IPS DF 6.9 (cell line): ENCODE results near the gene DUS1L.

ENCODE experiments used
- DNase-seq: peaks from one replicate; pipeline ENCODE4 v3.0.0-alpha.2; 2013; ENCODE audit warnings: low read depth, low spot score
- H3K27ac ChIP-seq: one replicate; pipeline ENCODE4 v1.5.1; 2013; ENCODE audit warnings: low read length, control low read depth
- H3K27me3 ChIP-seq: 2 replicates; pipeline ENCODE4 v1.6.1; 2013; ENCODE audit warnings: mild to moderate bottlenecking, low read length; ENCODE audit not compliant: control insufficient read depth, insufficient read depth
- H3K36me3 ChIP-seq: 2 replicates; pipeline ENCODE4 v1.6.1; 2013; ENCODE audit warnings: low read length; ENCODE audit not compliant: control insufficient read depth, insufficient read depth
- H3K4me1 ChIP-seq: 2 replicates; pipeline ENCODE4 v1.6.1; 2013; ENCODE audit warnings: low read length; ENCODE audit not compliant: control insufficient read depth, insufficient read depth
- H3K4me3 ChIP-seq: 2 replicates; pipeline ENCODE4 v1.5.1; 2013; ENCODE audit warnings: mild to moderate bottlenecking, low read length
- H3K9me3 ChIP-seq: 2 replicates; pipeline ENCODE4 v1.6.1; 2013; ENCODE audit warnings: low read length, inconsistent platforms; ENCODE audit not compliant: control insufficient read depth, insufficient read depth
- WGBS: extraction: QIAGEN DNeasy Blood & Tissue Kit; methylation state at CpG from one replicate; pipeline ENCODE4 v1.1.7; 2013; ENCODE audit warnings: mixed read lengths, missing lambda C conversion rate; ENCODE audit not compliant: insufficient read length, insufficient coverage; 5-methylcytosine and 5-hydroxymethylcytosine counted together

The DUS1L gene

GRCh38 chr17:82059272-82060000 is 6.2 kb downstream of the DUS1L start:
- H3K36me3 ChIP-seq, result peaks cover 55% of the 10 kb centered on the region
- no peaks in the 10 kb centered on the region for H3K4me1 ChIP-seq
- H3K27ac ChIP-seq, result no peak overlapping the region
- H3K9me3 ChIP-seq, result no peaks in the 10 kb centered on the region
- no peak for DNase-seq
- no peaks in the 10 kb centered on the region; the same call in 1 of the 2 replicates for H3K27me3 ChIP-seq
- WGBS, result no CpG with 5 or more reads among the region's 19 CpGs
- no peak overlapping the region for H3K4me3 ChIP-seq

DNA sequence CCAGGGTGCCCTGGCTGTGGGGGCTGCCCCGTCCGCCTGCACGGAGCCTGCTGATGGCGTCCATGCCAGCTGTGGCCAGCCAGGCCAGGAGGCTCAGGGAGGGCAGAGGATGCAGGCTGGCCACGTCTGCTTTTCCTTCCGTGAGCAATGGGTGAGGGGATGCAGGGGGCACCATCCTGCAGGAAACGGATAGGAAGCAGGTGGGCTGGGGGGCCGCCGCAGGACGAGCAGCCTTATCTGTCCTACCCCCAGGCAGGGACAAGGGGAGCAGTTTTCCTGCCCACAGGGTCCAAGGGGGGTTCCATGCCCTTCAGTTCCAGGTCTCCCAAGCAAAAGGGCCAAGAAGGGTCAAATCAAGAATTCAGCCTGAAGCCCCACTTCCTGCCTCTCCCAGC is 6.8 kb downstream of the DUS1L start:
- WGBS, result no CpG with 5 or more reads among the region's 10 CpGs
- Histone ChIP-seq H3K4me1 (no peaks in the 10 kb centered on the region), H3K4me3 (no peak overlapping the region), H3K36me3 (peaks cover 57% of the 10 kb centered on the region), H3K9me3 (no peaks in the 10 kb centered on the region), H3K27ac (no peak overlapping the region), H3K27me3 (no peaks in the 10 kb centered on the region; the same call in 1 of the 2 replicates)
- no peak for DNase-seq

DNA sequence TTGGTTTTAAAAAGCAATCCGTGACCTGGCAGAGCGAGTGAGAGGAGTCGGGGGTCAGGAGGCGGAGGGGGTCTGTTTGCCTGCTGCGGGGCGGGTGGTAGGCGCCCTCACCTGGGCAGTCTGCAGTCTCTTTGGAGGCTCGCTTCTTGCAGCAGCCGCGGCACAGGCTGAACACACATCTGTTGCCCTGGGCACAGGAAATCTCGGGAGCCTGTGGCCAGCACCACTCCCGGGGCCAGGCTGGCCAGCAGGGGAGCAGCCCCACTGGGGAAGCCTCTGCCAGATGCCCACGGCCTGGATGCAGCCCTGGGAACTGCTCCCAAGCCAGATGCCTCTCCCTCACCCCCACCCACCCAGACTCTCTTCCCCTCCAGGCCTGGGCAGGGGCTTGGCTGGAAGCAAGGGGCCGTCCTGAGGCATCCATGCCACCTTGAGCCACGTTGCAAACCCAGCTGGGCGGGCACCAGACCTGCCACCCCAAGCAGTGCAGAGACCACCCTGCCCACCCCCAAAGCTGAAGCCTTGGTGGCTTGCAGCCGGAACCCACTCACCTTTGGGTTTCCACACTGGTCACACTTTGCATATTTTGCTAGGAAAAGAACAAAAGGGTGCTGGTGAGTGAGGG is 7.3 kb downstream of the DUS1L start:
- no CpG with 5 or more reads among the region's 17 CpGs for WGBS
- peaks cover 60% of the 10 kb centered on the region for H3K36me3 ChIP-seq
- H3K4me1 ChIP-seq, result no peaks in the 10 kb centered on the region
- H3K27me3 ChIP-seq, result no peaks in the 10 kb centered on the region; the same call in 1 of the 2 replicates
- DNase-seq, result no peak
- no peak overlapping the region for H3K27ac ChIP-seq
- H3K9me3 ChIP-seq, result no peaks in the 10 kb centered on the region
- H3K4me3 ChIP-seq, result no peak overlapping the region

GRCh38 chr17:82056729-82057621 is 8.6 kb downstream of the DUS1L start:
- Histone ChIP-seq H3K4me3 (no peak overlapping the region), H3K36me3 (peaks cover 56% of the 10 kb centered on the region), H3K27ac (no peak overlapping the region), H3K4me1 (no peaks in the 10 kb centered on the region; the same call in 1 of the 2 replicates), H3K9me3 (no peaks in the 10 kb centered on the region), H3K27me3 (no peaks in the 10 kb centered on the region; the same call in 1 of the 2 replicates)
- no peak for DNase-seq
- WGBS, result no CpG with 5 or more reads among the region's 29 CpGs

DNA sequence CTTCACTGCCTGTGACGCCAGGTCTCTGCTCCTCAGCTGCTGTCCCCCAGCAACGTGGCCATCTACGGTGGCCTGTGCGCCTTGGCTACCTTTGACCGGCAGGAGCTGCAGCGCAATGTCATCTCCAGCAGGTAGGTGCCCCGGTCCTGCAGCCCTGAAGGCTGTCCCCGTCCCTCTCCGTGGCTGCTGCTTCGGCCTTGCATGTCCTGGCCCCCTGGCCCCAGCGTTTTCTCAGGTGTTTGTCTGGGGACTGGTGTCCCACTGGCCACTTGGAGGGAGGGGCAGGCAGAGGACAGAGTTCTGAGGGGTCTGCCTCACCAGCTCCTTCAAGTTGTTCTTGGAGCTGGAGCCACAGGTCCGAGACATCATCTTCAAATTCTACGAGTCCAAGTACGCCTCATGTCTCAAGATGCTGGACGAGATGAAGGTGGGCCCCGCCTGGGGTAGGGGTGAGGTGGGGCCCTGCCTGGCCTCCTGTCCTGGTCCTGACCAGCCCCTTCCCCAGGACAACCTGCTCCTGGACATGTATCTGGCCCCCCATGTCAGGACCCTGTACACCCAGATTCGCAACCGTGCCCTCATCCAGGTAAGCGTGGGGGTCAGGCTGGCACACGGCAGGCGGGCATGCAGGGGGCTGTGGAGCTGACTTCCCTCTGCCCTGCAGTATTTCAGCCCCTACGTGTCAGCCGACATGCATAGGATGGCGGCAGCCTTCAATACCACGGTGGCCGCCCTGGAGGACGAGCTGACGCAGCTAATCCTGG is 9.5 kb downstream of the DUS1L start:
- peaks cover 52% of the 10 kb centered on the region for H3K36me3 ChIP-seq
- WGBS, result no CpG with 5 or more reads among the region's 28 CpGs
- no peaks in the 10 kb centered on the region; the same call in 1 of the 2 replicates for H3K27me3 ChIP-seq
- DNase-seq, result no peak
- H3K4me3 ChIP-seq, result no peak overlapping the region
- no peaks in the 10 kb centered on the region; the same call in 1 of the 2 replicates for H3K4me1 ChIP-seq
- H3K9me3 ChIP-seq, result no peaks in the 10 kb centered on the region
- H3K27ac ChIP-seq, result no peak overlapping the region

GRCh38 chr17:82055023-82055964 is 10.3 kb downstream of the DUS1L start:
- DNase-seq, result no peak
- no CpG with 5 or more reads among the region's 26 CpGs for WGBS
- no peaks in the 10 kb centered on the region for H3K9me3 ChIP-seq
- H3K4me1 ChIP-seq, result peaks cover 5% of the 10 kb centered on the region; the same call in 1 of the 2 replicates
- H3K27me3 ChIP-seq, result no peaks in the 10 kb centered on the region; the same call in 1 of the 2 replicates
- peaks cover 43% of the 10 kb centered on the region for H3K36me3 ChIP-seq
- no peak overlapping the region for H3K4me3 ChIP-seq
- no peak overlapping the region for H3K27ac ChIP-seq

- no peaks in the 10 kb centered on the region; the same call in 1 of the 2 replicates for H3K27me3 ChIP-seq
- H3K4me1 ChIP-seq, result peaks cover 5% of the 10 kb centered on the region; the same call in 1 of the 2 replicates
- no peak overlapping the region for H3K4me3 ChIP-seq
- H3K36me3 ChIP-seq, result peaks cover 43% of the 10 kb centered on the region
- no peak for DNase-seq
- H3K9me3 ChIP-seq, result no peaks in the 10 kb centered on the region
- no CpG with 5 or more reads among the region's 38 CpGs for WGBS
- H3K27ac ChIP-seq, result no peak overlapping the region
Observed at GRCh38 chr17:82054351-82055022, 11.1 kb downstream of the DUS1L start.

DNA sequence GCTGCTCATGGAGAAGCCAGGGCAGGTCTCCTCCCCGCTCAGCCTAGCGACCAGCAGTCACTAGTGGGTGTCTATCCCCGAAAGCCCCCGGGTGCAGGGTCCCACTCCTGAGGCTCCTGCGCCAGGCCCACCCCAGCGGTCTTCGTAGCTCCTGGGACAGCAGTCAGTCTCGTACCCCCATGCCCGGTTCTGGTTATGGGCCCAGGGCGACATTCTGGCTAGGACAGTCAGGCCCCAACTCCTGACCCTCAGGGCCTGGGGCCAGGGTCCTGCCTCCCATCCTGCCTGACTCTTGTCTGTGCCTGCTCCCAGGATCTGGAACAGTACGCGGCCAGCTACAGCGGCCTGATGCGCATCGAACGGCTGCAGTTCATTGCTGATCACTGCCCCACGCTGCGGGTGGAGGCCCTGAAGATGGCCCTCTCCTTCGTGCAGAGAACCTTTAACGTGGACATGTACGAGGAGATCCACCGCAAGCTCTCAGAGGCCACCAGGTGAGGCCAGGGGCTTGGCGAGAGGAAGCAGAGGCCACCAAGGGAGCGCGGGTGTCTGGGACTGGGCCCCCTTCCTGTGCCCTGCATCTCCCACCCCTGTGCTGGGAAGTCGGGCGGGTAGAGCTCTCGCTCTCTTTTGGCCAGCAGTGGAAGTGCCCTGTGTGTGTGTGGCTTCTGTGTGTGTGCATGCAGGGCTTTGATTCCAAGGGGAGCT is 11.9 kb downstream of the DUS1L start:
- Histone ChIP-seq H3K27ac (no peak overlapping the region), H3K9me3 (no peaks in the 10 kb centered on the region), H3K27me3 (no peaks in the 10 kb centered on the region; the same call in 1 of the 2 replicates), H3K4me1 (peaks cover 5% of the 10 kb centered on the region; the same call in 1 of the 2 replicates), H3K4me3 (no peak overlapping the region), H3K36me3 (peaks cover 44% of the 10 kb centered on the region)
- DNase-seq, result no peak
- WGBS, result no CpG with 5 or more reads among the region's 28 CpGs
